D721Med (cell line): ENCODE measurements around the gene ARIH1.

Source experiments
- DNase-seq: peaks from one replicate; pipeline ENCODE4 v3.0.0; 2011; ENCODE audit warnings: low spot score; ENCODE audit not compliant: insufficient read length
- FAIRE-seq: peaks from 2 replicates; lab custom pipeline; 2011; peaks lifted over from hg19 to GRCh38; lab: Jason Lieb, UNC
- CTCF ChIP-seq: IDR thresholded peaks from 2 replicates; pipeline ENCODE4 v1.5.1; 2012; ENCODE audit warnings: mild to moderate bottlenecking, control low read depth; ENCODE audit not compliant: insufficient read depth; ENCODE audit errors: missing control alignments

The ARIH1 gene

GRCh38 chr15:72515591-72516389 lies 41.7 kb downstream of the ARIH1 start:
- TF ChIP-seq CTCF: no peak

GRCh38 chr15:72516777-72517176 lies 42.6 kb downstream of the ARIH1 start:
- no peak for FAIRE-seq
- DNase-seq: no peak
- TF ChIP-seq CTCF: no peak

More at GRCh38 chr15:72515591-72516389, 41.7 kb downstream of the ARIH1 start:
- FAIRE-seq (no peak), DNase-seq (no peak)

GRCh38 chr15:72521682-72522081 lies 47.6 kb downstream of the ARIH1 start:
- TF ChIP-seq CTCF: no peak
- FAIRE-seq (no peak), DNase-seq (no peak)

- DNase-seq (no peak), FAIRE-seq (no peak)
- peak; percentile 46 for TF ChIP-seq CTCF
Observed at GRCh38 chr15:72532991-72533601, 59.0 kb downstream of the ARIH1 start.

GRCh38 chr15:72534523-72534922 lies 60.4 kb downstream of the ARIH1 start:
- FAIRE-seq (no peak), DNase-seq (no peak)
- TF ChIP-seq CTCF: no peak

GRCh38 chr15:72535911-72536310 lies 61.8 kb downstream of the ARIH1 start:
- no peak for DNase-seq
- FAIRE-seq: no peak
- TF ChIP-seq CTCF: no peak

- no peak for TF ChIP-seq CTCF
- FAIRE-seq (no peak), DNase-seq (no peak)
Observed at GRCh38 chr15:72536506-72536905, 62.4 kb downstream of the ARIH1 start.
